GM21723 (cell line): ENCODE measurements around the gene ALDH1A1.

ENCODE experiments used
- ATAC-seq: cut with Tn5 transposase; IDR thresholded peaks from one replicate; pipeline ENCODE4 v1.9.1; 2021; ENCODE audit warnings: mild to moderate bottlenecking, moderate library complexity; ENCODE audit not compliant: unreplicated experiment

Gene ALDH1A1

DNA sequence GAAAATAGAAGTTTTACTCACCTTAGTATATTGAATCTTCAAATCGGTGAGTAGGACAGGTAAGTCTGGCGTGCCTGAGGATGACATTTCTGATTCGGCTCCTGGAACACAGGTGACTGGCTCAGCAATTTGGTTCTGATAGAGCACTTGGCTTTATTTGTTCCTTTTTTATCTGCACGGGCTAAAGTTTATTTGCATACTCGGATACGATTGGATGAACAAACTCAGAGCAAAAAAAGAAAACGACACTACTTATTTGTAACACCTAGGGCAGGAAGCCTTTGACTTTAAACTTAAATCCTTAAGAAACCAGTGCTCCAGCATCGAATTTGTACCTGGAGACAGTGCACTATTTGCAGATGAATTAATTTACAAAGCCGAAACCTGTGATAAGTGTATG lies at the start of gene ALDH1A1:
Gene ALDH1A1 (minus strand): TSS at position 140 of the 400 bp plus-strand sequence. CDS start 53 bp downstream, at position 87.
- ATAC-seq: no peak

DNA sequence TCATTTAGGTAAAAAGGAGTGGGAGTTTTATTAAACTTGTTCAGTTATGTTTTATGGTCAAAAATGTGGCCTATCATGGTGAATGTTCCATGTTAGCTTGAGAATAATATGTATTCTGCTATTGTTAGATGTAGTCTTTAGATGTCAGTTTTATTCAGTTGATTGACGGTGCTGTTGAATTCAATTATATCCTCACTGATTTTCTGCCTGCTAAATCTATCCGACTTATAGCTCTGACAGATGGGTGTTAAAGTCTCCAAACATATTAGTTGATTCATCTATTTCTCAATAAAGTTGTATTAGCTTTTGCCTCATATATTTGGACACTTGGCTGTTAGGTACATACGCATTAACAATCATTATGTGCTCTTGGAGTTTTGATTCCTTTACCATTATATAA lies 49.0 kb upstream of the ALDH1A1 start:
- ATAC-seq: no peak

DNA sequence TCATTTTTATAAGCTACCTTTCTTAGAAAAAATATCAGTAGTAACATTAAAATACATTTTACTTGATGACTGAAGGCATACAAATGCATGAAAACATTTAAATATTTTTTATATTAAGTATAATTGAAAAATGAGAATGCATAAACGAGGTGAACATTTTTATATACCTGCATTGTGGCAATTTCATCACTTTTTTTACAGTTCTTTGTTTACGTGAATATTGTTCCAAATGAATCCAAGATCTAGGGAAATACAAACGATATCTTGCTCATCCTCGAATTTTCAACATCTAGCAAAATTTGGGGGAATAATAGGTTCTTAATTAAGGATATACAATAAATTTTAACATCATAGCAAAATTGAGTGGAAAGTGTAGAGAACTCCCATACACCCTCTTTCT lies 45.5 kb upstream of the ALDH1A1 start:
- no peak for ATAC-seq

- no peak for ATAC-seq
Observed at GRCh38 chr9:72997387-72997995, 44.6 kb upstream of the ALDH1A1 start.

DNA sequence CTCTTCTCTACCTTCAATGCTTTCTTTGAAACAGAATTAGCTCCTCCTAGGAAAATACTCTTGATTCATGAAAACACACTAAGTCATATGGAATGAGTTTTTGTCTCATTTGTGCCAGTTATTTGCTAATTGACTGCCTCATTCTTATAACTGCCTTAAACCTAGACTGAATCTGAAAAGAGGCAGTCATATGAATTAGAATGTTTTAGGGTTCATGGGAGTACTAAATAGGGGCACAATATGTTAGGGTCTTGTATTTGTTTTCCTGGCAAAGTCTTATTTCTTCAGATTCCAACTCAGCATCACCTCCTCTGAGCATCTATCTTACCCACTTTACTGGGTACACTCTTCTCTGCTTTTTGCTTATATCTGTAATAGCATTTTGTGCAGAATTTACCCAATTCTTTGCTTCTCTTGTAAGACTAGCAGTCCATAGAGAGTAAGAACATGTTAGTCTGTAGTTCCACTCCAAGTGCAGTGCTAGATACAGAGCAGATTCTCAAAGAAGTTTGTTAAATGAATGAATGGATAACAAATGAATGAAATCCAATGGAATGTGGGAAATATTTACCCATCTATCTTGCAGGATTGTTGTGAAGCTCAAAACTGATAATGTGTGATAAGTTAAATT lies 43.9 kb upstream of the ALDH1A1 start:
- no peak for ATAC-seq

- ATAC-seq: no peak
Observed at GRCh38 chr9:72996114-72996513, 43.3 kb upstream of the ALDH1A1 start.

- ATAC-seq: no peak
Observed at GRCh38 chr9:72995131-72996024, 42.5 kb upstream of the ALDH1A1 start.

- no peak for ATAC-seq
Observed at GRCh38 chr9:72991772-72992171, 38.9 kb upstream of the ALDH1A1 start.

DNA sequence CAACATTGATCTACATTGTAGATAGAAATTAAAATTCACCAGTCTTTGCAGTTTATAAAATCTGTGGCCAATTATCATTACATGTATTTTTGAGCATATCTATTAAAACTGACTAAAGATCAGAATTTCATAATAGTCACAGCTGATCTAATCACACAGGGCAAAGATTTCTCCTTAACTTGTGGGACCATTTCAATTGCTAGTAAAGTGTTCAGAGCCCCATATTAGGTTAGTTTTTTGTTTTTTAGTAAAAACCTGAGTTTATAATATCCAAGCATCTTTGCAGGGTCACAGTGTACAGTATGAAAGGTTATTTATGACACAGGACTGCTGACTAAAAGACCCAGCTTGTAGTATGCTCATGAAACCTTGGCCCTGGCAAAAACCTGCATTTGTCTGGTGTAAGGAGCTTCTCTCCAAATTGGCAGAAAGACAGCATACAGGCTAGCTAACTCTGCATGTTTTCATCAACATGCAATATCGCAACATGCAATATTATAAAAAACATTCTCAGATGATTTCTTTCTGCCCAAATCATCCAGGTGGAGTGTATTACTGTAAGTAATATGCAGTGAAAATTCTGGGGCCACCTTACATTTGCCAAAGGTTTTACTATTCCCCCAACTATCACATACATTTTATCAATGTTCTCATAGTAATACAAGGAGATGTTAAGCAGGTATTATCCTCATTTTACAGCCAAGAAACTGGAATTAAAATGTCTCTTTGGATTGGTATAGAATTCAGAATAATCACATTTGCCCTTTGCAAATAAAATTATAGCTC lies 37.7 kb upstream of the ALDH1A1 start:
- ATAC-seq: no peak

DNA sequence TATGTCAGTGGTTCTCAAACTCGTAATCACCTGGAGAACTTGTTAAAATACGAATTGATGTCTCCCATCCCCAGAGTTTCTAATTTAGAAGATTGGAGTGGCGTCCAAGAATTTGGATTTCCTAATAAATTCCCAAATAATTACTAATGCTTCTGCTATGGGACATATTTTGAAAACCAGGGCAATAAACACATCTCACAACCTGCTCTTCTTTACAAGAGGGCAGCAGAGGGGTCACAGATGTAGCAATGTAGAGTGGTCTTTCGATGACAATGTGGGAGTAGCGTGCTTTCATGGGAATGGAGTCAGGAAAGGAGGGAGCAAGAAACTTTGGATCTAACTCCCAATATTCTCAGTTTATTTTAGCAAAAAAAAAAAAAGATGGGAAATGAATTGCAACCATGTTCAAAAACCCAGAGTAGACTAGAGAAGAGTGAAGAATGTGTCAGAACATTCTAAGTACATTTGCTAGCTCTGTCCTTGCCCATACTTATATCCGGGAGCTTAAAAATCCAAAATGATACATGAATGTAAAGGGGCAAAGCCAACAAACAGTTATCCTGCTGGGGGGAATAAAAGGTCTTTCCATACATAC lies 33.8 kb upstream of the ALDH1A1 start:
- ATAC-seq: no peak

DNA sequence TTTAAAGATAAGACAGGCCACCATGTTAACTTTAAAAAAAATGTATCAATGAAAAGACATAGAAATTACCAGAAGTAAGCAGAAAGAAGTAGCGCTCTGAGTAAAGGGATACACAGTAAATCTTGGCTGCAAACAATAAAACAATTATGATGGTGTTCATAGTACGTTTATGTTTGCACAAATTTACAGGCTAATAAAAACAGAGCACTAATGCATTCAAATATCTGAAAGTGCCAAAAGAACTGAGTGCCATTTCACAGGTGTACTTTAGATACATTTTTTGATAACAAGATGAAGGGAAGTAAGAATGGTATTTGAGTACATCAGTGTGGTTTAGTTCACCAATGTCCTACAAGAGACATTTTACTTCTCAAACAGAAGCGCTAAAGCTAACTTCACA lies 32.9 kb upstream of the ALDH1A1 start:
- no peak for ATAC-seq

GRCh38 chr9:72984991-72985390 lies 32.1 kb upstream of the ALDH1A1 start:
- ATAC-seq: no peak

GRCh38 chr9:72984226-72984947 lies 31.5 kb upstream of the ALDH1A1 start:
- no peak for ATAC-seq

- no peak for ATAC-seq
Observed at GRCh38 chr9:72983512-72984225, 30.8 kb upstream of the ALDH1A1 start.

- no peak for ATAC-seq
Observed at GRCh38 chr9:72983056-72983455, 30.2 kb upstream of the ALDH1A1 start.

GRCh38 chr9:72982146-72982799 lies 29.4 kb upstream of the ALDH1A1 start:
- no peak for ATAC-seq

DNA sequence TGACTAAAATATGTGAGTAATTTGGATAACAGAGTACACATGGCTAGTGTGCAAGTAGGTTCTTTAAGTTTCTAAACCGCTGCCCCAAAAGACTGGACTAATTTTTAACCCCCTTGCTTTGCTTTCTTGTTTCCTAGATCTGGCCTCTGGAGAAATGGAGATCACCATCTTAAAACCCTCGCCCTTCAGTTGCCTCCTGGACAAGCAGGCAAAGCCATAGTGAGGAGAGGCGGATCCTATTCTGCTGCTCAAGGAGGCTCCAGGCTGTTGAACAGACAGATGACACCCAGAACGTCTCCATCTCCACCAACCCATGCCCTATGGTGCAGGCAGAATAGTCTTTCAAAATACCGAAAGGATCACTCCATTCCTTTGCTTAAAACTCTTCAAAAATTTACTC lies 28.6 kb upstream of the ALDH1A1 start:
- no peak for ATAC-seq

DNA sequence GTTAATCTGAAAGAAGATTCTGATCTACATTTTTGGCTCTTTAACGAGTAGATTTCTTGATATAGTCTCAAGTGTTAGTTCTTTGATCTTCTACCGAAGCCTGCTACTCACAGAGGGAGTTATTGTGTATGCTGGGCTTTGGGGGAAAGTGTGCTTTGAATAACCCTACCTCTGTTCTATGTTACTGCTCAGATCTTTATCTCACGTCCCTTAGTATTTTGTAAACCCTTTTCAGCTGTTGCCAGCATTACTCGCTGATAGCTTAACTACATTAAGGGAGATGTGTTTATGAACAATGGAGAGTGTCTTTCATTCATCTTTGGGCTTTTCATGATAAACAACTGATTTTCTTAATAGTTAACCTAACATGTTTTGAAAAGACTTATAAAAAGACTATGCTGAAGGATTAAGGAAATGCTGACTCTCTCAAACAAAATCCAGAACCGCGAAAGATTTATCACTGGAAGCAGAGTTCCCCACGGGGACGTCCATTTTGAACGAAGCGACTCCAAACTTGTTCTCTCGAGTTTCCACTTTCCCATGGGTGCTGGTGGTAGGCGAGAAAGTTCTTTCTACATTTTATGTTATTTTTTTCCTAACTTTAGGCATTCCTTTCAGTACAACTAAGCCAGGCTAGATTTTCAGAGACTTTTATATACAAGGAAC lies 27.9 kb upstream of the ALDH1A1 start:
- no peak for ATAC-seq
